Upper lobe of left lung (tissue), 6 donors: ENCODE data around the gene YPEL3. TPM values are rescaled to one million over a fixed set of nuclear protein-coding genes. Genes with fewer than 3 reads are reported as not detected.

Experiments used
- ATAC-seq, 2 donors: fragments of 200-7000 bp; cut with Tn5 transposase; one replicate each; pipeline ENCODE4 v1.9.1; 2022; ENCODE audit warnings: mild to moderate bottlenecking in 2 of 2, moderate library complexity in 2 of 2; ENCODE audit not compliant: low FRiP score in 2 of 2
- DNase-seq, 2 donors: peaks; one replicate each; pipeline ENCODE4 v3.0.0-alpha.2; 2019 to 2020
- H3K27ac ChIP-seq, 4 donors: fragments of 200-600 bp; sonication (generic); one replicate each; pipeline ENCODE4 v1.5.1; 2016 to 2019
- H3K27me3 ChIP-seq, 4 donors: fragments of 200-600 bp; sonication (generic); one replicate each; pipeline ENCODE4 v1.5.1; 2017 to 2019
- H3K36me3 ChIP-seq, 4 donors: fragments of 200-600 bp; sonication (generic); one replicate each; pipeline ENCODE4 v1.5.1; 2016 to 2019
- H3K4me1 ChIP-seq, 4 donors: fragments of 200-600 bp; sonication (generic); one replicate each; pipeline ENCODE4 v1.5.1; 2018 to 2019
- H3K4me3 ChIP-seq, 4 donors: fragments of 200-600 bp; sonication (generic); one replicate each; pipeline ENCODE4 v1.5.1; 2017 to 2019; ENCODE audit warnings: mild to moderate bottlenecking in 2 of 4, moderate library complexity in 1 of 4
- H3K9me3 ChIP-seq, 4 donors: fragments of 200-600 bp; sonication (generic); one replicate each; pipeline ENCODE4 v1.5.1; 2018 to 2019
- CTCF ChIP-seq, 6 experiments: fragments of 450-650 bp in 4 of 6; fragments of 200-600 bp in 2 of 6; sonication (generic) in 2 of 6; IDR thresholded peaks; one replicate each; pipeline ENCODE4 v1.5.1; 2016 to 2019; ENCODE audit warnings: antibody characterized with exemption in 6 of 6
- EP300 ChIP-seq, 4 donors: sonication (generic); formaldehyde crosslinking; IDR thresholded peaks; one replicate each; pipeline ENCODE4 v1.5.1; 2017; ENCODE audit warnings: antibody characterized with exemption in 4 of 4, control low read depth in 2 of 4
- POLR2A ChIP-seq, 4 donors: fragments of 450-650 bp; IDR thresholded peaks; one replicate each; pipeline ENCODE4 v1.5.1; 2016 to 2017; ENCODE audit warnings: antibody characterized with exemption in 4 of 4, mild to moderate bottlenecking in 2 of 4
- POLR2AphosphoS5 ChIP-seq, 2 donors: sonication (generic); formaldehyde crosslinking; IDR thresholded peaks; one replicate each; pipeline ENCODE4 v1.5.1; 2017; ENCODE audit warnings: antibody characterized with exemption in 2 of 2
- WGBS, 2 donors: methylation state at CpG; one replicate each; pipeline ENCODE4 v1.1.5; 2017 to 2018; 5-methylcytosine and 5-hydroxymethylcytosine counted together
- total RNA-seq, 6 donors: library from RNA; depleted of rRNA in 4 of 6; stranded (reverse); fragments of >200 nt in 4 of 6; gene quantifications; one replicate each; pipeline versions ENCODE4 v1.1.0 to v1.2.1, GENCODE V29; 2016 to 2021
- donor health status: DM: no; HTN: no; CAD: no; lungs with moderate emphysema.
- donor health status: DM: no; HTN: yes; CAD: no; lungs with severe emphysema.

Gene YPEL3
- total RNA-seq, 6 donors from 2014 or later, result 81.5 to 228 (median 116) TPM

DNA sequence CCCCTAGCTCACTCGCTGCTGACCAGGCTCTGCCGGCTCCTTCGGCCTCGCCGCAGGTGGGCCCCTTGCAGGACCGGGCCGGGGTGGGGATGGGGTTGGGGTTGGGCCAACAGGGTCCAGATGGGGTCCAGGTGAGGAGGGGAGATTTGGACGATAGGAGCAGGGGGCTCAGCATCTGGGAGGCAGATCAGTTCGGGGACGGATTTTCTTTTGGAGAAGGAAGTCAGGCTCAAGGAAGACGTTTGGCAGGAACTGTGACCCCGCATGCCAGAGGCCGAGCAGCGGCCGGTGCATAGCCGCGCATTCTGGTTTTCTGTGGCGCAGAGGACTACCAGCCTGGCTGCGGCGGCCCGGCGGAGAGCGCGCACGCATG is 31.3 kb downstream of the YPEL3 start:
- H3K4me1 ChIP-seq, result peaks cover 32 to 46% (median 39%) of the 10 kb centered on the region in 4 donors
- DNase-seq, result no peak

DNA sequence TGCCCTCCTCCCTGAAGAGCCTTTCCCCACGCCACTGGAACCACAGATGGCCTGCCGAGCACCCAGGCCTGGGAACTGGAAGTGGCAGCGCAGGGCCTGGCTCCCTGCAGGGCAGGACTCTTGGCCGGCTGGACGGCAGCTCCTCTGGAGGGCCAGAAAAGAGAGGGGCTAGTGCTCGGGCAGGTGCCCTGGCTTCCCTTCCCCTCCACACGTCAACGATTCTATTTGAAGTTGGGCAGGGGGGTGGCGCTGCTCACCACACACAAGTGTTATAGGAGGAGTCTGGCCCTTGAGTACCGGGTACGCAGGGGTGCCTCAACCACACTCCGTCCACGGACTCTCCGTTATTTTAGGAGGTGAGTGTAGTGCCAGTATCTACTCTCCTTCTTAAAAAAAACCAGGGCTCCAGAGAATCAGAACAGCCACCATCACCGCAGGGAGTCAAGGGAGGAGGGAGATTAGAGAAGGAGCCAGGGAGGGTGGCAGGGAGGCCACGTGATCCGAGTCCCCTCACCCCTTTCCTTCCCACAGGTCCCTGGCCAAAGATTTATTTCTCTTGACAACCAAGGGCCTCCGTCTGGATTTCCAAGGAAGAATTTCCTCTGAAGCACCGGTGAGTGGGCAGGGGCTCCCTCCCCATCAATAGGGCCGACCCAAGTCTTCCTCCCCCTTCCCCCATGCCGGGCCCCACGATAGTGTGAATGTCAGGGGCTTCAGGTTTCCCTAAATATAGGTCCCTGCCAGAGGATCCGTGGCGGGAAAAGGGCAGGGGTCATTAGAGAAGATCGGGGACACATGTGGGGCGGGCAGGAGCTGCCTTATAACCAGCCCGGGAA is 31.9 kb downstream of the YPEL3 start:
- WGBS, 2 donors, result 2 to 8% methylated on average over 6 to 25 of the region's 27 CpGs
- no peaks in the 10 kb centered on the region for H3K9me3 ChIP-seq
- H3K36me3 ChIP-seq, result peaks cover 16 to 23% (median 21%) of the 10 kb centered on the region in 4 donors
- H3K4me3 ChIP-seq, result peak overlapping the region; percentile 55 to 99 (median 76)
- peak overlapping the region; percentile 96 to 98 (median 97) for H3K27ac ChIP-seq
- DNase-seq (peak; percentile 84 to 89), ATAC-seq (peak; percentile 31 to 70)
- H3K4me1 ChIP-seq, result peaks cover 31 to 41% (median 34%) of the 10 kb centered on the region in 4 donors
- H3K27me3 ChIP-seq, result no peaks in the 10 kb centered on the region
- TF ChIP-seq POLR2AphosphoS5 (IDR thresholded peaks at IDR 0.05) (peak; percentile 49 to 63), EP300 (IDR thresholded peaks at IDR 0.05) (no peak), CTCF (IDR thresholded peaks at IDR 0.05) (peak in 3 of 6 experiments; percentile 26 to 63 (median 31)), POLR2A (IDR thresholded peaks at IDR 0.05) (peak in 3 of 4 donors; percentile 33 to 59 (median 41))

More for the DNA sequence above, 31.3 kb downstream of the YPEL3 start:
- ATAC-seq, result no peak
- WGBS, 2 donors, result 3% methylated on average over 17 of the region's 25 CpGs; no CpG with 5 or more reads in 1 of the 2 donors
- Histone ChIP-seq H3K4me3 (peak overlapping the region; percentile 55 to 99 (median 76)), H3K27me3 (no peaks in the 10 kb centered on the region), H3K9me3 (no peaks in the 10 kb centered on the region), H3K27ac (peak overlapping the region; percentile 96 to 98 (median 97)), H3K36me3 (peaks cover 23 to 29% (median 27%) of the 10 kb centered on the region in 4 donors)
- no peak for TF ChIP-seq EP300 (IDR thresholded peaks at IDR 0.05)
- TF ChIP-seq CTCF (IDR thresholded peaks at IDR 0.05), result no peak
- no peak for TF ChIP-seq POLR2AphosphoS5 (IDR thresholded peaks at IDR 0.05)
- no peak for TF ChIP-seq POLR2A (IDR thresholded peaks at IDR 0.05)

DNA sequence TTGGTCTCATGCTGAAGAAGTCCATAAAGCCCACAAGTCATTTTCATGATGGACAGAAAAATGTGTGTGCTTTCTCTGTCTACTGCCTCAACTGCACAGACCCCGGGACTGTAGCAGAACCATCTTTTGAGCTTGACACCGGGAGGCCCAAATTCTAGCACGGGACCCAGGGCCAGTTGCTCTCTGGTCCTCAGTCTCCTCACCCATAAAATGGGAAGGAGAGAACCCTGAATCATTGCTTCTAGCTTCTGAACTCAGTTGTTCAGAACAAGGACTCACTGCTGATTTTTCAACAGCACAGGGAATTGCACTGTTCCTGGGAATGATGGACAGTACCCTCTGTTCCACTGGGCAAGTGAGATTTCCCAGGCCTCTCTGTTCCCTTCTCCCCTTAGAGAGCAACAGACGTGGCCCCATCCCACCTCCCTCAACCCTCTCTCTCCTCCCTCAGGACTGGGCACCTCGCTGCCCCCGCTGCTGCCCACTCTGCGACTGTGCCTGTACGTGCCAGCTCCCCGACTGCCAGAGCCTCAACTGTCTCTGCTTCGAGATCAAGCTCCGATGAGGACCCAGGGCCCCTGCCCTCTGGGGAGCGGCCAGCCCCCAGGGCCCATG is 32.6 kb downstream of the YPEL3 start:
- Histone ChIP-seq H3K4me3 (peak overlapping the region in 3 of 4 donors; percentile 74 to 99 (median 78)), H3K4me1 (peaks cover 25 to 36% (median 29%) of the 10 kb centered on the region in 4 donors), H3K27me3 (no peaks in the 10 kb centered on the region), H3K9me3 (no peaks in the 10 kb centered on the region), H3K36me3 (peaks cover 9 to 16% (median 14%) of the 10 kb centered on the region in 4 donors), H3K27ac (peak overlapping the region; percentile 96 to 98 (median 97))
- 67 to 70% methylated on average over 10 to 12 of the region's 12 CpGs for WGBS, 2 donors
- ATAC-seq (no peak), DNase-seq (no peak)
- TF ChIP-seq POLR2A (IDR thresholded peaks at IDR 0.05) (no peak), CTCF (IDR thresholded peaks at IDR 0.05) (no peak), POLR2AphosphoS5 (IDR thresholded peaks at IDR 0.05) (no peak), EP300 (IDR thresholded peaks at IDR 0.05) (no peak)

- Histone ChIP-seq H3K4me1 (peaks cover 9 to 17% (median 11%) of the 10 kb centered on the region in 4 donors), H3K27ac (no peak overlapping the region), H3K36me3 (no peaks in the 10 kb centered on the region), H3K4me3 (no peak overlapping the region), H3K27me3 (no peaks in the 10 kb centered on the region), H3K9me3 (no peaks in the 10 kb centered on the region)
- TF ChIP-seq POLR2A (IDR thresholded peaks at IDR 0.05) (no peak), EP300 (IDR thresholded peaks at IDR 0.05) (no peak), CTCF (IDR thresholded peaks at IDR 0.05) (no peak), POLR2AphosphoS5 (IDR thresholded peaks at IDR 0.05) (no peak)
- DNase-seq, result no peak
- 53 to 69% methylated on average over 2 of the region's 2 CpGs for WGBS, 2 donors
- no peak for ATAC-seq
These were observed 35.0 kb downstream of the YPEL3 start for GRCh38 chr16:30060836-30061554.
